ENCODE data around the gene KPNA5. TPM values are rescaled to one million over a fixed set of nuclear protein-coding genes. Genes with fewer than 3 reads are reported as not detected.

The KPNA5 gene
- total and polyA plus RNA-seq, 2 of the 8 experiments (the other 6 are each of a cell fraction or from before 2014, with no cell fraction given), result 2.0 to 9.7 TPM

DNA sequence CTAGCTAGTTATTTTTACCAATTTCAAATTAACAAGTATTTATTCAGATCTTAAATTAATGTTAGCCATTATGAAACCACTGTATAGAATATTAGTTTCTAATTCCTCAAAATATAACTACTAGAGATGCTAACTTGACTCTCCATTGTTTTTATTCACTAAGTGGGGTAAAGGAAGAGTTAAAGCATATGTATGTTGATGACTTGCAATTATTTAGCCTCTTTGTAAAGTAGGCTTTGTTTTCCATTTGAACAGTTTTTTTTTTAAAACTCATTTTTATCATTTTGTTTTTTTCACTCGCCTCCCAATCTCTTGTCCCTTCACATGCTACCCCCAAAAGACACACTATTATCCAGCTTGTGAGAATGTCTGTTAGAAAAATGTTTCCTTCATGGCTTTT, 81.2 kb downstream of the KPNA5 start:
- no peak for TF ChIP-seq HDAC6 (IDR thresholded peaks at IDR 0.05; ENCODE audit: low read depth, low read length)
- TF ChIP-seq BCL11A (IDR thresholded peaks at IDR 0.05; ENCODE audit: low read depth in 2 of 2, low read length in 2 of 2), result no peak
- no peak for TF ChIP-seq SUZ12 (IDR thresholded peaks at IDR 0.05; ENCODE audit: low read length)
- no peak for TF ChIP-seq GTF2F1 (IDR thresholded peaks at IDR 0.05; ENCODE audit: borderline replicate concordance, low read depth, low read length)
- Histone ChIP-seq H3K79me2 (ENCODE audit: control insufficient read depth in 1 of 2, insufficient read depth in 2 of 2, low read length in 2 of 2) (no peaks in the 10 kb centered on the region), H3K23me2 (ENCODE audit: low read depth, low read length) (peaks cover 12% of the 10 kb centered on the region; the same call in 1 of the 2 replicates), H2BK20ac (ENCODE audit: low read length) (no peak overlapping the region), H3K9me3 (ENCODE audit: insufficient read depth in 2 of 2, low read depth in 1 of 2, low read length in 1 of 2) (no peaks in the 10 kb centered on the region), H2BK12ac (ENCODE audit: low read depth, low read length) (no peak overlapping the region), H3K18ac (ENCODE audit: extremely low read depth, low read length) (no peak overlapping the region), H3K4me1 (replicated peaks in 1 of 4; ENCODE audit: control insufficient read depth in 3 of 4, insufficient read depth in 4 of 4, low read length in 3 of 4) (peaks cover 0 to 2% (median 0%) of the 10 kb centered on the region in 4 experiments; a peak in 3 of 7 replicates), H3K56ac (replicated peaks; ENCODE audit: insufficient read length, low read depth, low read length) (no peak overlapping the region), H2BK15ac (ENCODE audit: low read length) (no peak overlapping the region), H3K79me1 (ENCODE audit: low read depth, low read length) (no peaks in the 10 kb centered on the region), H2AFZ (ENCODE audit: low read length) (no peak overlapping the region), H3K9ac (replicated peaks in 1 of 4; ENCODE audit: extremely low read depth in 1 of 4, low read depth in 3 of 4, low read length in 3 of 4) (no peak overlapping the region), H3K4me3 (ENCODE audit: extremely low read depth in 1 of 4, insufficient read depth in 2 of 4, low read depth in 3 of 4, low read length in 4 of 4) (peak overlapping the region in 1 of 4 experiments; percentile 8; a peak in 1 of 8 replicates), H3K4me2 (ENCODE audit: insufficient read depth in 1 of 2, low read depth in 2 of 2, low read length in 2 of 2) (no peak overlapping the region; a peak in 2 of 4 replicates), H4K8ac (ENCODE audit: extremely low read depth, insufficient read depth, low read length) (no peak overlapping the region), H3K23ac (ENCODE audit: insufficient read length) (no peak overlapping the region), H3K27ac (ENCODE audit: low read depth, low read length) (no peak overlapping the region), H2BK120ac (replicated peaks; ENCODE audit: low read depth, low read length) (no peak overlapping the region), H2AK5ac (ENCODE audit: low read depth, low read length) (no peak overlapping the region), H3K36me3 (ENCODE audit: control insufficient read depth in 2 of 4, insufficient read depth in 4 of 4, low read length in 3 of 4) (no peaks in the 10 kb centered on the region), H4K5ac (ENCODE audit: insufficient read length, low read depth, low read length) (no peak overlapping the region), H2BK5ac (ENCODE audit: low read depth, low read length) (no peak overlapping the region), H3K27me3 (replicated peaks in 1 of 4; ENCODE audit: control insufficient read depth in 3 of 4, extremely low read depth in 1 of 4, insufficient read depth in 3 of 4, low read length in 3 of 4) (peaks cover 8 to 31% (median 24%) of the 10 kb centered on the region in 4 experiments), H3K14ac (ENCODE audit: insufficient read length) (no peak overlapping the region), H4K91ac (replicated peaks; ENCODE audit: insufficient read length, low read length) (no peak overlapping the region), H3K4ac (replicated peaks; ENCODE audit: insufficient read length, low read depth, low read length) (no peak overlapping the region), H4K20me1 (replicated peaks in 1 of 2; ENCODE audit: control insufficient read depth in 1 of 2, insufficient read depth in 2 of 2, low read length in 2 of 2) (no peaks in the 10 kb centered on the region)
- no peak for DNase-seq (ENCODE audit: low read depth in 1 of 2, low spot score in 2 of 2)
- WGBS, 2 experiments (ENCODE audit: extremely low coverage in 1 of 2, insufficient coverage in 1 of 2, insufficient read length in 1 of 2, insufficient replicate concordance in 2 of 2, low coverage in 1 of 2, low lambda C conversion rate in 2 of 2, missing lambda C conversion rate in 1 of 2), result 23% methylated on average over 1 of the region's 1 CpG; no CpG with 5 or more reads in 1 of the 2 experiments
- CTCF ChIA-PET (ENCODE audit: partially characterized antibody), result no interaction called here
- POLR2A ChIA-PET (ENCODE audit: partially characterized antibody), result no interaction called here
- no peak for FAIRE-seq
